Retinal pigment epithelial cell (primary cell): Measurements from ENCODE around the gene POLR1F.
"Not testable (repeated sequence)": the region's sequence is repeated elsewhere in the genome, so short reads cannot be mapped to it uniquely, and the experiment has no call there.

ENCODE experiments used
- DNase-seq: peaks from one replicate; pipeline ENCODE4 v3.0.0-alpha.2; 2010; ENCODE audit warnings: low read depth
- H3K4me3 ChIP-seq: 2 replicates; pipeline ENCODE4 v1.5.1; 2011; ENCODE audit warnings: mild to moderate bottlenecking, low read length, control low read depth, moderate library complexity
- CTCF ChIP-seq: conservative IDR thresholded peaks from 2 replicates; pipeline ENCODE4 v1.5.1; 2011; ENCODE audit warnings: low read depth, low read length, control low read depth, inconsistent platforms

Gene POLR1F

GRCh38 chr7:19701471-19701870 is 7.4 kb downstream of the POLR1F start:
- H3K4me3 ChIP-seq, result no peak overlapping the region
- no peak for DNase-seq
- TF ChIP-seq CTCF, result no peak

GRCh38 chr7:19700936-19701335 is 7.9 kb downstream of the POLR1F start:
- TF ChIP-seq CTCF, result no peak

GRCh38 chr7:19698331-19698730 is 10.5 kb downstream of the POLR1F start:
- TF ChIP-seq CTCF, result no peak
- DNase-seq, result no peak
- no peak overlapping the region for H3K4me3 ChIP-seq

More at GRCh38 chr7:19700936-19701335, 7.9 kb downstream of the POLR1F start:
- DNase-seq, result no peak
- no peak overlapping the region for H3K4me3 ChIP-seq

- H3K4me3 ChIP-seq, result no peak overlapping the region
- TF ChIP-seq CTCF, result no peak
- no peak for DNase-seq
Observed at GRCh38 chr7:19696926-19697325, 11.9 kb downstream of the POLR1F start.

GRCh38 chr7:19692111-19692828 is 16.6 kb downstream of the POLR1F start:
- DNase-seq, result no peak
- no peak overlapping the region for H3K4me3 ChIP-seq
- TF ChIP-seq CTCF, result no peak

- no peak for TF ChIP-seq CTCF
- H3K4me3 ChIP-seq, result no peak overlapping the region
- DNase-seq, result no peak
Observed at GRCh38 chr7:19690736-19691135, 18.1 kb downstream of the POLR1F start.

- not testable (repeated sequence) for H3K4me3 ChIP-seq, DNase-seq
Observed at GRCh38 chr7:19689130-19689529, 19.7 kb downstream of the POLR1F start.
